Measurements from ENCODE around the gene PRPF8.
"Not testable (repeated sequence)": the region's sequence is repeated elsewhere in the genome, so short reads cannot be mapped to it uniquely, and the experiment has no call there.

- TF ChIP-seq CTCF, POLR2A (IDR thresholded peaks at IDR 0.05): not testable (repeated sequence)
Observed at GRCh38 chr17:1722022-1722421, 37.4 kb upstream of the PRPF8 start.
